ENCODE data around the gene DLK2. TPM values are rescaled to one million over a fixed set of nuclear protein-coding genes. Genes with fewer than 3 reads are reported as not detected.
A peak's percentile ranks its signal among the peaks of the same experiment; 100 is the strongest.

DLK2 gene
- total RNA-seq, 2 experiments from 2014 or later = not detected

GRCh38 chr6:43454696-43455530 lies 435 bp downstream of the DLK2 start:
- ChIA-PET POLR2A (no interaction called here), CTCF (ENCODE audit: unreplicated experiment) (no interaction called here)
- Histone ChIP-seq H3K4me3 (ENCODE audit: low read depth, low read length, poor library complexity, severe bottlenecking) (no peak overlapping the region), H4K20me1 (ENCODE audit: insufficient read depth, low read length) (no peaks in the 10 kb centered on the region), H3K36me3 (ENCODE audit: insufficient read depth, low read length) (peaks cover 15% of the 10 kb centered on the region; the same call in 1 of the 2 replicates), H3K9me2 (ENCODE audit: insufficient read depth, low read length) (no peaks in the 10 kb centered on the region), H3K79me2 (ENCODE audit: insufficient read depth, low read depth, low read length) (no peaks in the 10 kb centered on the region), H3K27ac (ENCODE audit: low read depth, low read length, poor library complexity, severe bottlenecking) (no peak overlapping the region), H2AFZ (ENCODE audit: low read length) (no peak overlapping the region), H3K9me3 (ENCODE audit: low read length) (no peaks in the 10 kb centered on the region), H3K4me2 (ENCODE audit: low read length) (peak overlapping the region; percentile 31; the same call in 1 of the 2 replicates), H3K4me1 (ENCODE audit: insufficient read depth, low read length, poor library complexity, severe bottlenecking) (no peaks in the 10 kb centered on the region)
- BruUV-seq (replicated peaks) = no TSS peak
- no peak for DNase-seq (ENCODE audit: low spot score)
- intact Hi-C loops (cut with micrococcal nuclease; ENCODE audit: unreplicated experiment) = no loop called here
- TF ChIP-seq CTCF (conservative IDR thresholded peaks at IDR 0.05; ENCODE audit: low read length) (peak; percentile 61; the same call in 1 of the 2 replicates), EZH2phosphoT487 (IDR thresholded peaks at IDR 0.05; ENCODE audit: borderline replicate concordance, low read depth, low read length) (no peak)

GRCh38 chr6:43454290-43454695 lies 1.1 kb downstream of the DLK2 start:
- Histone ChIP-seq H3K9me2 (ENCODE audit: insufficient read depth, low read length) (no peaks in the 10 kb centered on the region), H2AFZ (ENCODE audit: low read length) (no peak overlapping the region), H3K79me2 (ENCODE audit: insufficient read depth, low read depth, low read length) (no peaks in the 10 kb centered on the region), H3K36me3 (ENCODE audit: insufficient read depth, low read length) (peaks cover 21% of the 10 kb centered on the region; the same call in 1 of the 2 replicates), H4K20me1 (ENCODE audit: insufficient read depth, low read length) (no peaks in the 10 kb centered on the region), H3K4me3 (ENCODE audit: low read depth, low read length, poor library complexity, severe bottlenecking) (no peak overlapping the region), H3K4me2 (ENCODE audit: low read length) (no peak overlapping the region), H3K27ac (ENCODE audit: low read depth, low read length, poor library complexity, severe bottlenecking) (no peak overlapping the region), H3K4me1 (ENCODE audit: insufficient read depth, low read length, poor library complexity, severe bottlenecking) (no peaks in the 10 kb centered on the region), H3K9me3 (ENCODE audit: low read length) (no peaks in the 10 kb centered on the region)
- no TSS peak for BruUV-seq (replicated peaks)
- TF ChIP-seq EZH2phosphoT487 (IDR thresholded peaks at IDR 0.05; ENCODE audit: borderline replicate concordance, low read depth, low read length) (no peak), CTCF (conservative IDR thresholded peaks at IDR 0.05; ENCODE audit: low read length) (peak; percentile 80)
- DNase-seq (ENCODE audit: low spot score) = peak; percentile 52
- POLR2A ChIA-PET = no interaction called here
- CTCF ChIA-PET (ENCODE audit: unreplicated experiment) = no interaction called here
- intact Hi-C loops (cut with micrococcal nuclease; ENCODE audit: unreplicated experiment) = no loop called here

GRCh38 chr6:43453831-43454230 lies 1.5 kb downstream of the DLK2 start:
- ChIA-PET POLR2A (no interaction called here), CTCF (ENCODE audit: unreplicated experiment) (no interaction called here)
- H3K36me3 ChIP-seq (ENCODE audit: insufficient read depth, low read length) = peaks cover 23% of the 10 kb centered on the region; the same call in 1 of the 2 replicates
- H3K4me1 ChIP-seq (ENCODE audit: insufficient read depth, low read length, poor library complexity, severe bottlenecking) = no peaks in the 10 kb centered on the region
- no peaks in the 10 kb centered on the region for H3K79me2 ChIP-seq (ENCODE audit: insufficient read depth, low read depth, low read length)
- no peaks in the 10 kb centered on the region for H3K9me3 ChIP-seq (ENCODE audit: low read length)
- TF ChIP-seq CTCF (conservative IDR thresholded peaks at IDR 0.05; ENCODE audit: low read length) (no peak), EZH2phosphoT487 (IDR thresholded peaks at IDR 0.05; ENCODE audit: borderline replicate concordance, low read depth, low read length) (no peak)
- H4K20me1 ChIP-seq (ENCODE audit: insufficient read depth, low read length) = no peaks in the 10 kb centered on the region
- intact Hi-C loops (cut with micrococcal nuclease; ENCODE audit: unreplicated experiment) = no loop called here
- H3K27ac ChIP-seq (ENCODE audit: low read depth, low read length, poor library complexity, severe bottlenecking) = no peak overlapping the region
- H3K4me2 ChIP-seq (ENCODE audit: low read length) = no peak overlapping the region
- H3K9me2 ChIP-seq (ENCODE audit: insufficient read depth, low read length) = no peaks in the 10 kb centered on the region
- no peak overlapping the region for H3K4me3 ChIP-seq (ENCODE audit: low read depth, low read length, poor library complexity, severe bottlenecking)
- H2AFZ ChIP-seq (ENCODE audit: low read length) = no peak overlapping the region
- DNase-seq (ENCODE audit: low spot score) = no peak
- BruUV-seq (replicated peaks) = no TSS peak

Data from OCI-LY7 (cell line).